NCI-H146 treated with DMSO at 0.1 percent for 48 hours (cell line): ENCODE measurements around the gene NFKBIB.
"Not testable (repeated sequence)": the region's sequence is repeated elsewhere in the genome, so short reads cannot be mapped to it uniquely, and the experiment has no call there.

Source experiments
- DNase-seq: peaks from one replicate; lab custom pipeline; 2025; ENCODE audit not compliant: unreplicated experiment; lab: John Stamatoyannopoulos, UW

NFKBIB gene

DNA sequence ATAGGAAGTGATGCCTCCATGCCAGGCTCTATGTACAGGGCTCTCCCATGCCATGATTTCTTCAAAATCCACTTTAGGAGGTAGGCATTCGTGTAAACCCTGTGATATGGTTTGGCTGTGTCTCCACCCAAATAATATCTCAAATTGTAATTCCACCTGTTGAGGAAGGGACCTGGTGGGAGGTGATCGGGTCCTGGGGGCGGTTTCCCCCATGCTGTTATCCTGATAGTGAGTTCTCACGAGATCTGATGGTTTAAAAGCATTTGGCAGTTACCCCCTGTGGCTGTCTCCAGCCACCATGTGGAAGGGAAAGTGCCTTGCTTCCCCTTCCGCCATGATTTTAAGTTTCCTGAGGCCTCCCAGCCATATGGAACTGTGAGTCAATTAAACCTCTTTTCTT lies 22.7 kb downstream of the NFKBIB start:
- DNase-seq: no peak

DNA sequence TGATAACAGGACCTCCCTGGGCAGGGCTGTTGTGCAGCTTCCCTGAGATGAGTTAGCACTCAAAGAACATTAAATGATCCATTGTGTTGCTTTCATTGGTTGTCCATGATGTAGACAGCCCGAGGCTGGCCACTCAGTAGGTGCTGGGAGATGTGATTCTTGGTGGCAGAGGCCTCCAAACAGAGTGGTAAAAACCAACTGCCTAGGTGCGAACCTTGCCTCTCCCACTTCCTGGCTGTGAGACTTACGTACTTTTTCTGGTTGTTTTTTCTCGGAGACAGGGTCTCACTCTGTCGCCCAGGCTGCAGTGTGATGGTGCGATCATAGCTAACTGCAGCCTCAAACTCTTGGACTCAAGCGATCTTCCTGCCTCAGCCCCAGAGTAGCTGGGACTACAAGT lies 24.6 kb downstream of the NFKBIB start:
- no peak for DNase-seq

DNA sequence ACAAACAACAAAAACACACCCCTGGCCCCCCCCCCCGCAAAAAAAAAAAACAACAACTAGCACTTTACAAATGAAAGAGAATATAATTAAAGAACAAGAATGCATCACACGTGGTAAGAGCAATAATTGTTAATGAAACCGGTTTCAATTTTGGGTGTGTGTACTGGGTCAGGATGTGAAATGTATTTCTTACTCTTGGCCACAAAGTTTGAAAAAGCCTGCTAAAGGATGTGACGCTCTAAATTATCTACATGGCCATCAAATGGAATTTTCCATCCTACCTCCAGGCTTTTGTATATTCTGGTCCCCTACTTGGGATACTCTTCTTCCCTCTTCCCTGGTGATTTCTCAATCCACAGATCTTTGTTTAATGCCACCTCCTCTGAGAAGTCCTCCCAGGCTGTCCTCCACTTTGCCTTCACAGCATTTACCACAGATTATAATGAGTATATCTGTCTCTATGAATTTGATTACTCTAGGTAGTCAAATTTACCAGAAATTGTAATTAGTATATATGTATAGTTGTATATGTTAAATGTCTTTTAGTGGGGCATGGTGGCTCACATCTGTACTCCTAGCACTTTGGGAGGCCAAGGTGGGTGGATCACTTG lies 28.7 kb downstream of the NFKBIB start:
- DNase-seq: no peak

- DNase-seq: peak; percentile 92
Measured at GRCh38 chr19:38929929-38930775, 30.4 kb downstream of the NFKBIB start, which contains the start of gene SARS2. TSS of gene SARS2 (minus strand) at chr19:38930763. CDS start at chr19:38930736, 27 bp downstream.

- DNase-seq: peak; percentile 98
Measured at GRCh38 chr19:38930776-38931520, 31.2 kb downstream of the NFKBIB start, which contains the start of gene MRPS12. TSS of gene MRPS12 (plus strand) at chr19:38930944. CDS start at chr19:38931295, 351 bp downstream.

- DNase-seq: no peak
Measured at GRCh38 chr19:38931521-38931793, 31.7 kb downstream of the NFKBIB start.

- peak; percentile 9 for DNase-seq
Measured at GRCh38 chr19:38932425-38933179, 32.8 kb downstream of the NFKBIB start.

DNA sequence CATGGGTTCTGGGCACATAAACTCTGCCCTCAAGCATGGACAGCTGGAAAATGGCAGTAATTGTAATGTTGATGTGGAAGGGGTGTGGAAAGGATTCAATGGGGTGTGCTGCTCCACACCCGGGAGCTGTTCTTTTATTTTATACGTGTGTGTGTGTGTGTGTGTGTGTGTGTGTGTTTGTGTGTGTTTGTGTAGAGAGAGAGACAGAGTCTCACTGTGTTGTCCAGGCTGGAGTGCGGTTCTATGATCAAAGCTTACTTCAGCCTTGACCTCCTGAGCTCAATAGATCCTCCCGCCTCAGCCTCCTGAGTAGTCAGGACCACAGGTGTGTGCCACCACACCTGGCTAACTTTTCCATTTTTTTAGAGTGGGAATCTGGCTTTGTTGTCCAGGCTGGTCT lies 33.8 kb downstream of the NFKBIB start:
- DNase-seq: no peak

DNA sequence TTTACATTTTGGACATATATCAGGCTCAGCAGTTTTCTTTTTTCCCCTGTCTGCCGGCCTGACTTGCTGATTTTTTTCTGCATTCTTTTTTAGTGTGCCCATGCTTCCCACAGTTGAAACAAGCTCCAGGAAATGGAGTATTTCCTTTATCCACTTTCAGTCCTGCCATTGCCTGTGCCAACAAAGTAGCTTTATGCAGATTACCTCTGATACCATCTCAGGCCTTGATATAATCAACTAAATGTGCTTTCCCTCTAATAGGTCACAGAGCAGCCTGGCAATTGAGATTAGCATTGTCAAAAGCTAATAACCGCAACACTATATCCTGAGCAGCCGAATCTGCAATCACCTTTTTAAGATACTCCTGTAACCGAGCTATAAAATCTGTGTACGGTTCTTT lies 40.2 kb downstream of the NFKBIB start:
- no peak for DNase-seq

DNA sequence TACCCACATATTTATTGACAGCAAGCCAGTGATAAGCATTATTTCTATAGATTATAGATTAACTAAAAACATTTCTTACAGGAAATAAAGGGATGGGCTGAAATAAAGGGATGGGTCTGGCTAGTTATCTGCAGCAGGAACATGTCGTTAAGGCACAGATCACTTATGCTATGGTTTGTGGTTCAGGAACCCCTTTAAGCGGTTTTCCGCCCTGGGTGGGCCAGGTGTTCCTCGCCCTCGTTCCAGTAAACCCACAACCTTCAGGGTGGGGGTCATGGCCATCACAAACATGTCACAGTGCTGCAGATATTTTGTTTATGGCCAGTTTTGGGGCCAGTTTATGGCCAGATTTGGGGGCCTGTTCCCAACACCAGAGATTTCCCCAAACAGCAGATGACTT lies 41.7 kb downstream of the NFKBIB start:
- not testable (repeated sequence) for DNase-seq

DNA sequence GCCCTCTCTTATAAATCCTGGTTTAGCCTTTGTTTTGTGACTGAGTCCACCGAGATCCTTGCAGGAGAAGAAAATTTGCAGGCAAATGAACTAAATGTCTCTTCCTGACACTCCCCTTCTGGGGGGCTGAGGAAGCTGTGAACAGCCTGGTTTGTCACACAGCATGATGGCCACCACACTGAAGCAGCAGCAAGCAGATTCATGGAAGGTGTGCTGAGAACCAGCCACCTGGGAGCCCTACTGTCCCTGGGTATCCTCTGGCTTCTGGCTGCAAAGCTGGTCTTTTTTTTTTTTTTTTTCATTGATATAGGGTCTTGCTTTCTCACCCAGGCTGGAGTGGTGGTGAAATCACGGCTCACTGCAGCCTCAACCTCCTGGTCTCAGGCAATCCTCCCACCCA lies 42.2 kb downstream of the NFKBIB start:
- DNase-seq: no peak

GRCh38 chr19:38942471-38943181 lies 42.9 kb downstream of the NFKBIB start:
- DNase-seq: no peak

DNA sequence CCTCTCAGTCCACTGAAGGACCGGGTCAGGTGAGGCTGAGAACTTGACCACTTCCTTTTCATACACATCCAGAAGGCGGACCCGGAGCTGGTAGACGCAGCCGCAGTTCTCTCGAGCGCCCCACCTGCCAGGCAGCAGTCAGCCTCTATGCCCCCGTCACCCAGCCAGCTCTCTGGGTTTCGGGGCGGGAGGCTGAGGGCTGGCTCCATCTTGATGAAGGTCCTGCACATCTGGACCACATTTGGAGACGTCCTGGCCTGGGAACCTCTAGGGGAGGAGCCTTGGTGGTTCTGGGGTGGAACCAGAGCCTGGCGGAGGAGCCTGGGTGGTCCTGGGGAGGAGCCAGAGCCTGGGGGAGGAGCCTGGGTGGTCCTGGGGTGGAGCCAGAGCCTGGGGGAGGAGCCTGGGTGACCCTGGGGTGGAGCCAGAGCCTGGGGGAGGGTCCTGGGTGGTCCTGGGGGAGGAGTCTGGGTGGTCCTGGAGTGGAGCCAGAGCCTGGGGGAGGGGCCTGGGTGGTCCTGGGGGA lies 45.3 kb downstream of the NFKBIB start:
- peak; percentile 17 for DNase-seq

GRCh38 chr19:38945562-38946228 lies 45.9 kb downstream of the NFKBIB start:
- no peak for DNase-seq

GRCh38 chr19:38946229-38947010 lies 46.7 kb downstream of the NFKBIB start:
- DNase-seq: no peak

- peak; percentile 90 for DNase-seq
Measured at GRCh38 chr19:38949580-38950367, 50.0 kb downstream of the NFKBIB start.

DNA sequence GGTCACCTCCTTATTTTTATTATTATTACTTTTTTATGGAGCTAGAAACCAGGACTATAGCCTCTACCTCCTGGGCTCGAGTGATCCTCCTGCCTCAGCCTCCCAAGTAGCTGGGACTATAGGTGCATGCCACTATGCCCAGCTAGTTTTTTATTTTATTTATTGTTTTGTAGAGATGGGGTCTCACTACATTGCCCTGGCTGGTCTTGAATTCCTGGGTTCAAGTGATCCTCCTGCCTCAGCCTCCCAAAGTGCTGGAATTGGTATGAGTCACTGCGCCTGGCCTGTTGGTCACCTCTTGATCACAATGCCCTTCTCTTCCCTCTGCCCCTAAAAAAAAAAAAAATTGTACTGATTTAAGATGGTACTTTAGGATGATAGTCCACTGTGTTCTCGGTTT lies 51.4 kb downstream of the NFKBIB start:
- no peak for DNase-seq
